GM06990 (cell line): ENCODE measurements around the gene UGT1A6.
"Not testable (repeated sequence)": the region's sequence is repeated elsewhere in the genome, so short reads cannot be mapped to it uniquely, and the experiment has no call there.

ENCODE experiments used
- DNase-seq: peaks from one replicate; pipeline ENCODE4 v3.0.0-alpha.2; 2011; ENCODE audit not compliant: insufficient read length; ENCODE audit errors: extremely low read depth
- H3K27me3 ChIP-seq: replicated peaks from 2 replicates; pipeline ENCODE4 v1.6.0; 2011; ENCODE audit warnings: low read length; ENCODE audit not compliant: control insufficient read depth, insufficient read depth
- H3K36me3 ChIP-seq: 2 replicates; pipeline ENCODE4 v1.5.1; 2011; ENCODE audit warnings: low read length; ENCODE audit not compliant: control insufficient read depth, insufficient read depth
- H3K4me3 ChIP-seq: replicated peaks from 2 replicates; pipeline ENCODE4 v1.5.1; 2011; ENCODE audit warnings: low read depth, mild to moderate bottlenecking, control low read depth, low read length
- CTCF ChIP-seq: IDR thresholded peaks from 2 replicates; pipeline ENCODE4 v1.5.1; 2011; ENCODE audit warnings: low read length, control low read depth, mild to moderate bottlenecking, inconsistent platforms; ENCODE audit not compliant: insufficient read depth, poor library complexity, severe bottlenecking

UGT1A6 gene

GRCh38 chr2:233693963-233694362 is 1.3 kb downstream of the UGT1A6 start:
- H3K36me3 ChIP-seq: no peaks in the 10 kb centered on the region
- H3K4me3 ChIP-seq: no peak overlapping the region
- no peak for TF ChIP-seq CTCF
- no peak for DNase-seq
- no peaks in the 10 kb centered on the region for H3K27me3 ChIP-seq

DNA sequence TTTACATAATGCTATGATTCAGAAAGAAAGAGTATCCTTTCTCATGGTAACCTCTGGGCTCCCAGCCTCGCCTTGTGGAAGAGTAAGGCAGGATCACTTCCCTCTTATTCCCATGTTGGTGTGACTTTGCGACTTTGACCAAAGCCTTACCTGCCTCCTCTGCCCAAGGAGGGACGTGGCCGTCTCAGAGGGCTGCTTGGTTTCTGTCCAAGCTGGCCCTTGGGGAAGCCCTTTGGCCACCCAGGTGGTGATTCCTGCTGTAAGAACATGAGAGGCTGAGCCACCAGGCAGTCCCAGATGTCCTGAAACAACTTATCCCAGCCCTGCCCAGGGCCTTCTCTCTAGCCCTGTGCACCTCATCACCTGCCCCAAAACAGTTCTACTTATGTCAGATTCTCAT is 6.0 kb downstream of the UGT1A6 start:
- TF ChIP-seq CTCF: no peak
- DNase-seq: no peak
- Histone ChIP-seq H3K4me3 (no peak overlapping the region), H3K27me3 (no peaks in the 10 kb centered on the region), H3K36me3 (no peaks in the 10 kb centered on the region)

GRCh38 chr2:233699424-233700027 is 6.8 kb downstream of the UGT1A6 start:
- TF ChIP-seq CTCF: no peak

GRCh38 chr2:233700028-233700635 is 7.4 kb downstream of the UGT1A6 start:
- Histone ChIP-seq H3K27me3 (no peaks in the 10 kb centered on the region), H3K36me3 (no peaks in the 10 kb centered on the region), H3K4me3 (no peak overlapping the region)
- no peak for TF ChIP-seq CTCF
- DNase-seq: no peak

More at GRCh38 chr2:233699424-233700027, 6.8 kb downstream of the UGT1A6 start:
- Histone ChIP-seq H3K27me3 (no peaks in the 10 kb centered on the region), H3K36me3 (no peaks in the 10 kb centered on the region), H3K4me3 (no peak overlapping the region)
- no peak for DNase-seq

DNA sequence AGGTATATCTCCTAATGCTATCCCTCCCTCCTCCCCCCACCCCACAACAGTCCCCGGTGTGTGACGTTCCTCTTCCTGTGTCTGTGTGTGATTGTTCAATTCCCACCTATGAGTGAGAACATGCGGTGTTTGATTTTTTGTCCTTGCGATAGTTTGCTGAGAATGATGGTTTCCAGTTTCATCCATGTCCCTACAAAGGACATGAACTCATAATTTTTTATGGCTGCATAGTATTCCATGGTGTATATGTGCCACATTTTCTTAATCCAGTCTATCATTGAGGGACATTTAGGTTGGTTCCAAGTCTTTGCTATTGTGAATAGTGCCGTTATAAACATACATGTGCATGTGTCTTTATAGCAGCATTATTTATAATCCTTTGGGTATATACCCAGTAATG is 8.2 kb downstream of the UGT1A6 start:
- H3K36me3 ChIP-seq, H3K27me3 ChIP-seq, H3K4me3 ChIP-seq, DNase-seq: not testable (repeated sequence)

DNA sequence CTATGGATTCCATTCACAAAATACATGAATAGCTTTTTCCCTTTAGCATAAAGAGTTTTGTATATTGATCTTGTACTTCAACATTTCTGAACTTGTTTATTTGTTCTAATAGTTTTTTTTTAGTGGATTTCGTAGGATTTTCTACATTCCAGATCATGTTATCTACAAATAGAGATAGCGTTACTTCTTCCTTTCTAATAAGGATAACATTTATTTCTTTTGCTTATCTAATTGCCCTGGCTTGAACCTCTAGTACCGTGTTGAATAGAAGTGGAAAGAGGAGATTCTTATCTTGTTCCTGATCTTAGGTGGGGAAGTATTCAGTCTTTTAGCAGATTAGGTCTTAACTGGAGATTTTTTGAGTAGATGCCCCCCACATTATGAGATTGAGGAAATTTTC is 9.5 kb downstream of the UGT1A6 start:
- Histone ChIP-seq H3K36me3 (no peaks in the 10 kb centered on the region), H3K27me3 (no peaks in the 10 kb centered on the region), H3K4me3 (no peak overlapping the region)
- TF ChIP-seq CTCF: no peak
- DNase-seq: no peak
